DOHH2 (cell line): ENCODE results near the gene C1orf159.

Source experiments
- H3F3A ChIP-seq: fragments of 200-600 bp; sonication (generic), shearing (Covaris generic); 2 replicates; pipeline ENCODE4 v1.6.0; 2016; ENCODE audit warnings: antibody characterized with exemption, mild to moderate bottlenecking; ENCODE audit not compliant: control insufficient read depth, insufficient read depth
- H3K27ac ChIP-seq: fragments of 200-600 bp; sonication (generic); 2 replicates; pipeline ENCODE4 v1.5.1; 2014; ENCODE audit warnings: low read depth, mild to moderate bottlenecking, low read length, moderate library complexity
- H3K27me3 ChIP-seq: fragments of 200-600 bp; sonication (generic); 2 replicates; pipeline ENCODE4 v1.6.1; 2014; ENCODE audit warnings: mild to moderate bottlenecking, low read length, mixed read lengths; ENCODE audit not compliant: control insufficient read depth
- H3K36me3 ChIP-seq: fragments of 200-600 bp; sonication (generic); 2 replicates; pipeline ENCODE4 v1.6.1; 2014; ENCODE audit warnings: mild to moderate bottlenecking, low read length, moderate library complexity, mixed read lengths; ENCODE audit not compliant: control insufficient read depth
- H3K4me1 ChIP-seq: fragments of 200-600 bp; sonication (generic); 2 replicates; pipeline ENCODE4 v1.6.1; 2014; ENCODE audit warnings: mild to moderate bottlenecking, low read length, mixed read lengths; ENCODE audit not compliant: control insufficient read depth
- H3K4me2 ChIP-seq: fragments of 200-600 bp; sonication (generic); 2 replicates; pipeline ENCODE4 v1.6.0; 2014; ENCODE audit warnings: mild to moderate bottlenecking, low read length, moderate library complexity
- H3K4me3 ChIP-seq: fragments of 200-600 bp; sonication (generic); 2 replicates; pipeline ENCODE4 v1.5.1; 2014; ENCODE audit warnings: mild to moderate bottlenecking, low read length, mixed read lengths
- H3K79me2 ChIP-seq: fragments of 200-600 bp; sonication (generic); 2 replicates; pipeline ENCODE4 v1.6.1; 2014; ENCODE audit warnings: mild to moderate bottlenecking, low read length, mixed read lengths; ENCODE audit not compliant: control insufficient read depth
- H3K9me2 ChIP-seq: fragments of 200-600 bp; sonication (generic); replicated peaks from 2 replicates; pipeline ENCODE4 v1.6.1; 2014; ENCODE audit warnings: mild to moderate bottlenecking, low read length, mixed read lengths; ENCODE audit not compliant: control insufficient read depth
- H3K9me3 ChIP-seq: fragments of 200-600 bp; sonication (generic); 2 replicates; pipeline ENCODE4 v1.6.1; 2014; ENCODE audit warnings: antibody characterized with exemption, low read length, mixed read lengths; ENCODE audit not compliant: control insufficient read depth, insufficient read depth
- H4K20me1 ChIP-seq: fragments of 200-600 bp; sonication (generic); 2 replicates; pipeline ENCODE4 v1.6.0; 2014; ENCODE audit warnings: low read depth, mild to moderate bottlenecking, antibody characterized with exemption, low read length, moderate library complexity; ENCODE audit not compliant: control insufficient read depth, insufficient read depth
- CTCF ChIP-seq: fragments of 200-600 bp; sonication (generic); IDR thresholded peaks from one replicate; pipeline ENCODE4 v1.5.1; 2014; ENCODE audit warnings: antibody characterized with exemption, mild to moderate bottlenecking, low read depth, low read length; ENCODE audit not compliant: poor library complexity, severe bottlenecking
- EZH2phosphoT487 ChIP-seq: fragments of 200-600 bp; sonication (generic); IDR thresholded peaks from 2 replicates; pipeline ENCODE4 v1.6.1; 2017; ENCODE audit warnings: borderline replicate concordance, mild to moderate bottlenecking, antibody characterized with exemption, low read length, moderate library complexity, mixed read lengths

C1orf159 gene

GRCh38 chr1:1161683-1162079, 45.8 kb upstream of the C1orf159 start:
- no peak overlapping the region for H3K4me3 ChIP-seq
- H3K4me1 ChIP-seq: peaks cover 14% of the 10 kb centered on the region
- H4K20me1 ChIP-seq: no peaks in the 10 kb centered on the region
- no peaks in the 10 kb centered on the region for H3K9me3 ChIP-seq
- no peaks in the 10 kb centered on the region for H3K79me2 ChIP-seq
- no peaks in the 10 kb centered on the region for H3K36me3 ChIP-seq
- no peaks in the 10 kb centered on the region for H3K9me2 ChIP-seq
- no peaks in the 10 kb centered on the region for H3K27me3 ChIP-seq
- TF ChIP-seq CTCF: no peak
- TF ChIP-seq EZH2phosphoT487: no peak
- no peak overlapping the region for H3K27ac ChIP-seq
- H3K4me2 ChIP-seq: no peak overlapping the region
- H3F3A ChIP-seq: 0 out of 2 replicates have a peak, but pooled peaks cover 2% of the 10 kb centered on the region

GRCh38 chr1:1161078-1161682, 45.3 kb upstream of the C1orf159 start:
- Histone ChIP-seq H3K79me2 (no peaks in the 10 kb centered on the region), H3K27me3 (no peaks in the 10 kb centered on the region), H4K20me1 (no peaks in the 10 kb centered on the region), H3F3A (0 out of 2 replicates have a peak, but pooled peaks cover 2% of the 10 kb centered on the region), H3K4me1 (peaks cover 14% of the 10 kb centered on the region), H3K4me3 (no peak overlapping the region), H3K27ac (no peak overlapping the region), H3K9me2 (no peaks in the 10 kb centered on the region), H3K36me3 (no peaks in the 10 kb centered on the region), H3K4me2 (no peak overlapping the region), H3K9me3 (no peaks in the 10 kb centered on the region)
- TF ChIP-seq EZH2phosphoT487 (no peak), CTCF (no peak)

- H3F3A ChIP-seq: 0 out of 2 replicates have a peak, but pooled peaks cover 2% of the 10 kb centered on the region
- H3K36me3 ChIP-seq: no peaks in the 10 kb centered on the region
- no peaks in the 10 kb centered on the region for H3K9me2 ChIP-seq
- no peak for TF ChIP-seq EZH2phosphoT487
- no peak for TF ChIP-seq CTCF
- H4K20me1 ChIP-seq: no peaks in the 10 kb centered on the region
- no peak overlapping the region for H3K27ac ChIP-seq
- H3K9me3 ChIP-seq: no peaks in the 10 kb centered on the region
- no peaks in the 10 kb centered on the region for H3K79me2 ChIP-seq
- no peak overlapping the region for H3K4me3 ChIP-seq
- no peak overlapping the region for H3K4me2 ChIP-seq
- H3K4me1 ChIP-seq: peaks cover 14% of the 10 kb centered on the region
- H3K27me3 ChIP-seq: no peaks in the 10 kb centered on the region
These were observed 44.5 kb upstream of the C1orf159 start for GRCh38 chr1:1160281-1160930.
